ENCODE results near the gene PLXNA4. TPM values are rescaled to one million over a fixed set of nuclear protein-coding genes. Genes with fewer than 3 reads are reported as not detected.

PLXNA4 gene
- polyA plus RNA-seq, 2 of the 4 experiments (the other 2 are of a cell fraction): 0.12 to 0.34 TPM

DNA sequence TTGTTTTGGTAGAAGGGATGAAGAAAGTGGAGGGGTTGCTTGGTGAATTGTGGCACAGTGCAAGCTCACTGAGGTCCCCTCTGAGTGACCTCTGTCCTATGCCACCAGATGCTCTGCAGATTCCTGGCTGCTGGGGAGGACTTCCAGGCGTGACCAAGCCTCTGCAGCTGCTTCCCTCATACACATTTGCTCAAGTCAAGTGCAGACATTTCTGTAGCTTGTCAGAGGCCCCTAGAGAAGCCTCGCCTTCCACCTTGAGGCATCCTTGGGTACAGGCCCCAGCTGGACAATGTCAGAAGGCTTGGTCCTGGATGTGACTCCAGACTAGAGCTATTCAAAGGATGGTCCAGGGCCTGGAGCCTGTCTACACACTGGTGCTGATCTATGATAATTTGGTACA, 464.2 kb downstream of the PLXNA4 start:
- WGBS (ENCODE audit: missing lambda C conversion rate): 64% methylated on average over 1 of the region's 2 CpGs
- Histone ChIP-seq H3K4me1 (peaks cover 18% of the 10 kb centered on the region), H3K4me2 (no peak overlapping the region), H3K4me3 (no peak overlapping the region), H3K9me3 (no peaks in the 10 kb centered on the region), H3K27ac (peak overlapping the region in 1 of 2 experiments; percentile 43; a peak in 2 of 6 replicates)
- no peak for FAIRE-seq
- TF ChIP-seq KDM1A (IDR thresholded peaks at IDR 0.05; ENCODE audit: low read depth) (no peak), CHD2 (IDR thresholded peaks at IDR 0.05; ENCODE audit: low read length, partially characterized antibody) (no peak), NPAS2 (CRISPR knock-in tag; IDR thresholded peaks at IDR 0.05; ENCODE audit: borderline replicate concordance) (no peak), FOSL2 (IDR thresholded peaks at IDR 0.05) (no peak), FOSL2 (CRISPR knock-in tag; IDR thresholded peaks at IDR 0.05) (no peak), MAZ (IDR thresholded peaks at IDR 0.05; ENCODE audit: borderline replicate concordance, low read depth, low read length) (no peak), CBX2 (IDR thresholded peaks at IDR 0.05; ENCODE audit: borderline replicate concordance, low read depth) (no peak), CBX8 (IDR thresholded peaks at IDR 0.05) (no peak), HEYL (CRISPR knock-in tag; IDR thresholded peaks at IDR 0.05) (no peak), TFCP2L1 (CRISPR knock-in tag; IDR thresholded peaks at IDR 0.05) (no peak), RAD21 (conservative IDR thresholded peaks at IDR 0.05 in 1 of 2, IDR thresholded peaks at IDR 0.05 in 1 of 2) (no peak), HDAC2 (IDR thresholded peaks at IDR 0.05) (no peak), PHF8 (IDR thresholded peaks at IDR 0.05; ENCODE audit: borderline replicate concordance, low read depth) (no peak), HOXB5 (CRISPR knock-in tag; IDR thresholded peaks at IDR 0.05) (no peak), JUNB (IDR thresholded peaks at IDR 0.05) (no peak), ESRRA (IDR thresholded peaks at IDR 0.05; ENCODE audit: borderline replicate concordance, low read length) (no peak), POLR2A (IDR thresholded peaks at IDR 0.05; ENCODE audit: low read length) (no peak), EHF (CRISPR knock-in tag; IDR thresholded peaks at IDR 0.05) (no peak)
- TF ChIP-seq, protein P1, sequence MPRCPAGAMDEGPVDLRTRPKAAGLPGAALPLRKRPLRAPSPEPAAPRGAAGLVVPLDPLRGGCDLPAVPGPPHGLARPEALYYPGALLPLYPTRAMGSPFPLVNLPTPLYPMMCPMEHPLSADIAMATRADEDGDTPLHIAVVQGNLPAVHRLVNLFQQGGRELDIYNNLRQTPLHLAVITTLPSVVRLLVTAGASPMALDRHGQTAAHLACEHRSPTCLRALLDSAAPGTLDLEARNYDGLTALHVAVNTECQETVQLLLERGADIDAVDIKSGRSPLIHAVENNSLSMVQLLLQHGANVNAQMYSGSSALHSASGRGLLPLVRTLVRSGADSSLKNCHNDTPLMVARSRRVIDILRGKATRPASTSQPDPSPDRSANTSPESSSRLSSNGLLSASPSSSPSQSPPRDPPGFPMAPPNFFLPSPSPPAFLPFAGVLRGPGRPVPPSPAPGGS (IDR thresholded peaks at IDR 0.05): no peak
- TF ChIP-seq, protein P2, sequence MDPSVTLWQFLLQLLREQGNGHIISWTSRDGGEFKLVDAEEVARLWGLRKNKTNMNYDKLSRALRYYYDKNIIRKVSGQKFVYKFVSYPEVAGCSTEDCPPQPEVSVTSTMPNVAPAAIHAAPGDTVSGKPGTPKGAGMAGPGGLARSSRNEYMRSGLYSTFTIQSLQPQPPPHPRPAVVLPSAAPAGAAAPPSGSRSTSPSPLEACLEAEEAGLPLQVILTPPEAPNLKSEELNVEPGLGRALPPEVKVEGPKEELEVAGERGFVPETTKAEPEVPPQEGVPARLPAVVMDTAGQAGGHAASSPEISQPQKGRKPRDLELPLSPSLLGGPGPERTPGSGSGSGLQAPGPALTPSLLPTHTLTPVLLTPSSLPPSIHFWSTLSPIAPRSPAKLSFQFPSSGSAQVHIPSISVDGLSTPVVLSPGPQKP (IDR thresholded peaks at IDR 0.05; ENCODE audit: low read depth, low read length): no peak
- TF ChIP-seq, protein P3, sequence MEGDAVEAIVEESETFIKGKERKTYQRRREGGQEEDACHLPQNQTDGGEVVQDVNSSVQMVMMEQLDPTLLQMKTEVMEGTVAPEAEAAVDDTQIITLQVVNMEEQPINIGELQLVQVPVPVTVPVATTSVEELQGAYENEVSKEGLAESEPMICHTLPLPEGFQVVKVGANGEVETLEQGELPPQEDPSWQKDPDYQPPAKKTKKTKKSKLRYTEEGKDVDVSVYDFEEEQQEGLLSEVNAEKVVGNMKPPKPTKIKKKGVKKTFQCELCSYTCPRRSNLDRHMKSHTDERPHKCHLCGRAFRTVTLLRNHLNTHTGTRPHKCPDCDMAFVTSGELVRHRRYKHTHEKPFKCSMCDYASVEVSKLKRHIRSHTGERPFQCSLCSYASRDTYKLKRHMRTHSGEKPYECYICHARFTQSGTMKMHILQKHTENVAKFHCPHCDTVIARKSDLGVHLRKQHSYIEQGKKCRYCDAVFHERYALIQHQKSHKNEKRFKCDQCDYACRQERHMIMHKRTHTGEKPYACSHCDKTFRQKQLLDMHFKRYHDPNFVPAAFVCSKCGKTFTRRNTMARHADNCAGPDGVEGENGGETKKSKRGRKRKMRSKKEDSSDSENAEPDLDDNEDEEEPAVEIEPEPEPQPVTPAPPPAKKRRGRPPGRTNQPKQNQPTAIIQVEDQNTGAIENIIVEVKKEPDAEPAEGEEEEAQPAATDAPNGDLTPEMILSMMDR (IDR thresholded peaks at IDR 0.05): no peak
- CTCF ChIA-PET: interaction anchor here (0.6 to 1.4 kb wide), 5 partner anchors 10 to 254 kb away, joined by 3 to 5 read pairs (median 3); no protein-coding TSS in a partner anchor
- no peak for DNase-seq (ENCODE audit: low read depth in 1 of 2, low spot score in 1 of 2)
- POLR2A ChIA-PET: no interaction called here
- ATAC-seq: no peak

DNA sequence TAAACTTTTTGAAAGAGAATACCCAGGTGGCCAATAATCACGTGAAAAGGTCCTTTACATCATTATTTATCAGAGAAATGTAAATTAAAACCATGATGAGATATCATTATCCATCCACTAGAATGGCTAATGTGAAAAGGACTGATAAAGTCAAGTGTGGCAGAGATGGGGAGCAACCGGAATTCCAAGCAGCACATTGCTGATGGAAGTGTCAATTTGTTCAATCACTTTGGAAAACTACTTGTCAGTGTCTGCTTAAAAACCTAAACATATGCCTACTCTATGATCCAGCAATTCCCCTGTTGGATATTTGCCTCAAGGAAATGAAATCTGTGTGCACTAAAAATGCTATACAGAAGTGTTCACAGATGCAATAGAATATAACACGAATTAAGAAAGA, 465.6 kb downstream of the PLXNA4 start:
- ChIA-PET POLR2A (no interaction called here), CTCF (interaction anchor here (1.0 kb wide), 1 partner anchor 166 kb away, joined by 3 read pairs; no protein-coding TSS in a partner anchor)
- H3K4me2 ChIP-seq: no peak overlapping the region
- no peak for FAIRE-seq
- H3K4me1 ChIP-seq: peaks cover 5% of the 10 kb centered on the region
- no peaks in the 10 kb centered on the region for H3K9me3 ChIP-seq
- DNase-seq (ENCODE audit: low read depth in 1 of 2, low spot score in 1 of 2): no peak
- no peak overlapping the region for H3K4me3 ChIP-seq
- no peak overlapping the region for H3K27ac ChIP-seq
- TF ChIP-seq, protein P4, sequence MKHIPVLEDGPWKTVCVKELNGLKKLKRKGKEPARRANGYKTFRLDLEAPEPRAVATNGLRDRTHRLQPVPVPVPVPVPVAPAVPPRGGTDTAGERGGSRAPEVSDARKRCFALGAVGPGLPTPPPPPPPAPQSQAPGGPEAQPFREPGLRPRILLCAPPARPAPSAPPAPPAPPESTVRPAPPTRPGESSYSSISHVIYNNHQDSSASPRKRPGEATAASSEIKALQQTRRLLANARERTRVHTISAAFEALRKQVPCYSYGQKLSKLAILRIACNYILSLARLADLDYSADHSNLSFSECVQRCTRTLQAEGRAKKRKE (CRISPR knock-in tag; IDR thresholded peaks at IDR 0.05; ENCODE audit: low read depth): no peak
- no peak for TF ChIP-seq CBX8 (IDR thresholded peaks at IDR 0.05)
- TF ChIP-seq ZFP36 (IDR thresholded peaks at IDR 0.05; ENCODE audit: borderline replicate concordance, partially characterized antibody): no peak
- no peak for TF ChIP-seq HEYL (CRISPR knock-in tag; IDR thresholded peaks at IDR 0.05)
- no peak for TF ChIP-seq RAD21 (conservative IDR thresholded peaks at IDR 0.05 in 1 of 2, IDR thresholded peaks at IDR 0.05 in 1 of 2)
- TF ChIP-seq EHF (CRISPR knock-in tag; IDR thresholded peaks at IDR 0.05): no peak
- no peak for TF ChIP-seq KDM5A (IDR thresholded peaks at IDR 0.05)
- no peak for TF ChIP-seq BHLHE40 (IDR thresholded peaks at IDR 0.05; ENCODE audit: low read depth, low read length)
- TF ChIP-seq POLR2AphosphoS2 (conservative IDR thresholded peaks at IDR 0.05; ENCODE audit: low read length): no peak
- TF ChIP-seq ESRRA (IDR thresholded peaks at IDR 0.05; ENCODE audit: borderline replicate concordance, low read length): no peak
- no peak for TF ChIP-seq CHD4 (IDR thresholded peaks at IDR 0.05; ENCODE audit: borderline replicate concordance)
- TF ChIP-seq HOXA7 (CRISPR knock-in tag; IDR thresholded peaks at IDR 0.05): no peak
- TF ChIP-seq FOSB (CRISPR knock-in tag; IDR thresholded peaks at IDR 0.05): no peak
- 75% methylated on average over 3 of the region's 3 CpGs for WGBS (ENCODE audit: missing lambda C conversion rate)
- no peak for ATAC-seq

Measured in A549 (cell line).